Right cardiac atrium (tissue), 5 donors: Measurements from ENCODE around the gene ATXN1. TPM values are rescaled to one million over a fixed set of nuclear protein-coding genes. Genes with fewer than 3 reads are reported as not detected.
A peak's percentile ranks its signal among the peaks of the same experiment; 100 is the strongest.
"Not testable (repeated sequence)": the region's sequence is repeated elsewhere in the genome, so short reads cannot be mapped to it uniquely, and the experiment has no call there.

Experiments
- ATAC-seq, 2 donors: fragments of 200-7000 bp; cut with Tn5 transposase; one replicate each; pipeline versions ENCODE4 v1.8.0 to v1.9.1; 2020; ENCODE audit warnings: moderate library complexity in 2 of 2, mild to moderate bottlenecking in 1 of 2
- DNase-seq, 3 donors: peaks; one replicate each; pipeline ENCODE4 v3.0.0-alpha.2; 2020
- H3K27ac ChIP-seq: one replicate; pipeline ENCODE4 v1.5.1; 2013; ENCODE audit warnings: mild to moderate bottlenecking, low read length, control low read depth, moderate library complexity
- H3K27me3 ChIP-seq: one replicate; pipeline ENCODE4 v1.6.1; 2013; ENCODE audit not compliant: control insufficient read depth, insufficient read depth
- H3K4me1 ChIP-seq: one replicate; pipeline ENCODE4 v1.6.1; 2013; ENCODE audit warnings: low read length; ENCODE audit not compliant: control insufficient read depth, insufficient read depth
- H3K4me3 ChIP-seq: one replicate; pipeline ENCODE4 v1.5.1; 2013; ENCODE audit warnings: low read length, control low read depth
- H3K9me3 ChIP-seq: one replicate; pipeline ENCODE4 v1.6.1; 2013; ENCODE audit warnings: low read length; ENCODE audit not compliant: control insufficient read depth
- WGBS: extraction: QIAGEN DNeasy Blood & Tissue Kit; methylation state at CpG from one replicate; pipeline ENCODE4 v1.1.7; 2013; 5-methylcytosine and 5-hydroxymethylcytosine counted together
- intact Hi-C, 4 donors: fragments of 100-400 bp; cut with DNase I; formaldehyde crosslinking; loops; one replicate each; pipeline versions ENCODE4 v1.11.0 to v1.14.0; 2022 to 2023
- polyA plus RNA-seq: library from polyadenylated mRNA; stranded (reverse); fragments of 200-250 nt; gene quantifications from one replicate; pipeline ENCODE4 v1.2.3, GENCODE V29; 2013
- total RNA-seq, 4 donors: library from RNA; stranded (reverse); fragmentation: NEBNext Ultra II Directional; extraction: Animal tissue kit (Norgen Biotek cat#: 25700); gene quantifications; one replicate each; pipeline ENCODE4 v1.2.1, GENCODE V29; 2021
- donor health status: healthy with polysubstance abuse.
- donor health status: DM: no; HTN: yes; CAD: no.
- donor health status: DM: no; HTN: no; CAD: no.
- donor health status: DM: no; HTN: yes; CAD: no; lungs with severe emphysema.
- donor health status: DM: yes; HTN: yes; CAD: no.

Gene ATXN1
- total and polyA plus RNA-seq, 5 donors = 11.8 to 50.7 (median 47.6) TPM

GRCh38 chr6:16704401-16705045, 56.7 kb downstream of the ATXN1 start:
- Histone ChIP-seq H3K9me3 (no peaks in the 10 kb centered on the region), H3K27me3 (no peaks in the 10 kb centered on the region), H3K4me1 (peaks cover 9% of the 10 kb centered on the region), H3K4me3 (peak overlapping the region; percentile 11), H3K27ac (no peak overlapping the region)
- ATAC-seq (peak; percentile 28 to 53), DNase-seq (peak in 1 of 3 donors; percentile 28)
- 42% methylated on average over 10 of the region's 10 CpGs for WGBS
- intact Hi-C loops = loop anchor here in 1 of 4 donors (2.0 kb wide), 1 partner anchor 20 kb away; no protein-coding TSS in a partner anchor

GRCh38 chr6:16702627-16703378, 58.5 kb downstream of the ATXN1 start:
- DNase-seq, H3K4me3 ChIP-seq, H3K4me1 ChIP-seq, H3K27ac ChIP-seq, ATAC-seq, intact Hi-C loops, H3K27me3 ChIP-seq, H3K9me3 ChIP-seq: not testable (repeated sequence)
- WGBS = 94% methylated on average over 4 of the region's 6 CpGs

GRCh38 chr6:16700916-16701234, 60.4 kb downstream of the ATXN1 start:
- peaks cover 7% of the 10 kb centered on the region for H3K4me1 ChIP-seq
- peak overlapping the region; percentile 36 for H3K4me3 ChIP-seq
- DNase-seq (no peak), ATAC-seq (no peak)
- intact Hi-C loops = no loop called here
- no peaks in the 10 kb centered on the region for H3K9me3 ChIP-seq
- no peaks in the 10 kb centered on the region for H3K27me3 ChIP-seq
- WGBS = 40% methylated on average over 5 of the region's 5 CpGs
- H3K27ac ChIP-seq = no peak overlapping the region

- intact Hi-C loops = no loop called here
- whole genome bisulfite sequencing = 23% methylated on average over 13 of the region's 13 CpGs
Measured at GRCh38 chr6:16700202-16700915, 60.9 kb downstream of the ATXN1 start.

GRCh38 chr6:16698997-16699868, 62.0 kb downstream of the ATXN1 start:
- DNase-seq (no peak), ATAC-seq (peak in 1 of 2 donors; percentile 47)
- peaks cover 4% of the 10 kb centered on the region for H3K4me1 ChIP-seq
- intact Hi-C loops = no loop called here
- WGBS = 64% methylated on average over 7 of the region's 7 CpGs
- no peaks in the 10 kb centered on the region for H3K9me3 ChIP-seq
- no peaks in the 10 kb centered on the region for H3K27me3 ChIP-seq
- no peak overlapping the region for H3K4me3 ChIP-seq
- no peak overlapping the region for H3K27ac ChIP-seq

More at GRCh38 chr6:16700202-16700915, 60.9 kb downstream of the ATXN1 start:
- peak overlapping the region; percentile 36 for H3K4me3 ChIP-seq
- ATAC-seq (peak; percentile 75 to 76), DNase-seq (peak in 2 of 3 donors; percentile 60 to 62)
- no peak overlapping the region for H3K27ac ChIP-seq
- H3K9me3 ChIP-seq = no peaks in the 10 kb centered on the region
- H3K27me3 ChIP-seq = no peaks in the 10 kb centered on the region
- H3K4me1 ChIP-seq = peaks cover 7% of the 10 kb centered on the region

GRCh38 chr6:16698162-16698533, 63.1 kb downstream of the ATXN1 start:
- Histone ChIP-seq H3K4me1 (peaks cover 4% of the 10 kb centered on the region), H3K9me3 (no peaks in the 10 kb centered on the region), H3K27me3 (no peaks in the 10 kb centered on the region), H3K27ac (no peak overlapping the region), H3K4me3 (no peak overlapping the region)
- ATAC-seq = no peak
- DNase-seq = no peak
- intact Hi-C loops = no loop called here
- 82% methylated on average over 1 of the region's 1 CpG for WGBS

GRCh38 chr6:16697437-16698161, 63.7 kb downstream of the ATXN1 start:
- Histone ChIP-seq H3K9me3 (no peaks in the 10 kb centered on the region), H3K4me1 (peaks cover 4% of the 10 kb centered on the region), H3K27me3 (no peaks in the 10 kb centered on the region), H3K4me3 (no peak overlapping the region), H3K27ac (no peak overlapping the region)
- 86% methylated on average over 7 of the region's 7 CpGs for WGBS
- intact Hi-C loops = no loop called here
- no peak for DNase-seq
- ATAC-seq = no peak

GRCh38 chr6:16696496-16696895, 64.8 kb downstream of the ATXN1 start:
- Histone ChIP-seq H3K4me1 (peaks cover 4% of the 10 kb centered on the region), H3K4me3 (no peak overlapping the region), H3K27me3 (no peaks in the 10 kb centered on the region), H3K9me3 (no peaks in the 10 kb centered on the region), H3K27ac (no peak overlapping the region)
- no peak for DNase-seq
- no peak for ATAC-seq
- intact Hi-C loops = no loop called here
- 89% methylated on average over 2 of the region's 2 CpGs for WGBS

GRCh38 chr6:16694781-16695578, 66.3 kb downstream of the ATXN1 start:
- Histone ChIP-seq H3K9me3 (no peaks in the 10 kb centered on the region), H3K4me1 (peaks cover 6% of the 10 kb centered on the region), H3K4me3 (no peak overlapping the region), H3K27ac (no peak overlapping the region), H3K27me3 (no peaks in the 10 kb centered on the region)
- 80% methylated on average over 4 of the region's 4 CpGs for WGBS
- peak in 1 of 2 donors; percentile 36 for ATAC-seq
- intact Hi-C loops = no loop called here
- DNase-seq = no peak
